Raji (cell line): ENCODE data around the gene KCNJ6.

Source experiments
- POLR2A ChIP-seq: IDR thresholded peaks from 2 replicates; pipeline ENCODE4 v1.6.1; 2011; ENCODE audit warnings: low read depth, low read length, control low read depth; ENCODE audit not compliant: insufficient read depth

Gene KCNJ6

GRCh38 chr21:37783016-37783415, 133.2 kb downstream of the KCNJ6 start:
- TF ChIP-seq POLR2A, result no peak

- TF ChIP-seq POLR2A, result no peak
Observed at GRCh38 chr21:37780991-37781983, 135.0 kb downstream of the KCNJ6 start.

- TF ChIP-seq POLR2A, result no peak
Observed at GRCh38 chr21:37771181-37771580, 145.1 kb downstream of the KCNJ6 start.

GRCh38 chr21:37770461-37770860, 145.8 kb downstream of the KCNJ6 start:
- no peak for TF ChIP-seq POLR2A

GRCh38 chr21:37769656-37770055, 146.6 kb downstream of the KCNJ6 start:
- no peak for TF ChIP-seq POLR2A

GRCh38 chr21:37767984-37768383, 148.3 kb downstream of the KCNJ6 start:
- TF ChIP-seq POLR2A, result no peak

- TF ChIP-seq POLR2A, result no peak
Observed at GRCh38 chr21:37766129-37766528, 150.1 kb downstream of the KCNJ6 start.

- no peak for TF ChIP-seq POLR2A
Observed at GRCh38 chr21:37765221-37765900, 150.9 kb downstream of the KCNJ6 start.

GRCh38 chr21:37764691-37765090, 151.6 kb downstream of the KCNJ6 start:
- no peak for TF ChIP-seq POLR2A

- TF ChIP-seq POLR2A, result no peak
Observed at GRCh38 chr21:37763298-37763697, 153.0 kb downstream of the KCNJ6 start.

- no peak for TF ChIP-seq POLR2A
Observed at GRCh38 chr21:37762606-37763005, 153.7 kb downstream of the KCNJ6 start.

- TF ChIP-seq POLR2A, result no peak
Observed at GRCh38 chr21:37759777-37760176, 156.5 kb downstream of the KCNJ6 start.

GRCh38 chr21:37758982-37759381, 157.3 kb downstream of the KCNJ6 start:
- no peak for TF ChIP-seq POLR2A

GRCh38 chr21:37757606-37758376, 158.5 kb downstream of the KCNJ6 start:
- no peak for TF ChIP-seq POLR2A

- no peak for TF ChIP-seq POLR2A
Observed at GRCh38 chr21:37753122-37753599, 163.1 kb downstream of the KCNJ6 start.
